CMK (cell line): Measurements from ENCODE around the gene SORCS2.

Source experiments
- DNase-seq: peaks from one replicate; pipeline ENCODE4 v3.0.0-alpha.2; 2010; ENCODE audit warnings: low read depth

Gene SORCS2

DNA sequence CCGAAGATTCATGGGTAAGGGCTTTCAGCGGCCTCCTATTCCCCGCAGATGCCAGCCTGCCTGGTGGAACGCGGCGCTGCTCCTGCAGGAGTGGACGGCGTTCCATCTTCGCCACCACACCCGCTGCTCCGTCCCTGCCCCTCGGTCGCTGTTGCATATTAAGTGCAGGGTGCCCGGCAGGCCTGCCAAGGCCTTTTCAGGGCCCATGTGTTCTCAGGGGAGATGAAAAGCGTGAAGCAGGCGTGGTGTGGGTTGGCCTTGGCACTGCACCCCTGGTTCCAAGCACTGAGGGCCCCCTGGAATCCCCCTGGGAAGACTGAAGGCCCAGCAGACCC lies 52.0 kb downstream of the SORCS2 start:
- no peak for DNase-seq

DNA sequence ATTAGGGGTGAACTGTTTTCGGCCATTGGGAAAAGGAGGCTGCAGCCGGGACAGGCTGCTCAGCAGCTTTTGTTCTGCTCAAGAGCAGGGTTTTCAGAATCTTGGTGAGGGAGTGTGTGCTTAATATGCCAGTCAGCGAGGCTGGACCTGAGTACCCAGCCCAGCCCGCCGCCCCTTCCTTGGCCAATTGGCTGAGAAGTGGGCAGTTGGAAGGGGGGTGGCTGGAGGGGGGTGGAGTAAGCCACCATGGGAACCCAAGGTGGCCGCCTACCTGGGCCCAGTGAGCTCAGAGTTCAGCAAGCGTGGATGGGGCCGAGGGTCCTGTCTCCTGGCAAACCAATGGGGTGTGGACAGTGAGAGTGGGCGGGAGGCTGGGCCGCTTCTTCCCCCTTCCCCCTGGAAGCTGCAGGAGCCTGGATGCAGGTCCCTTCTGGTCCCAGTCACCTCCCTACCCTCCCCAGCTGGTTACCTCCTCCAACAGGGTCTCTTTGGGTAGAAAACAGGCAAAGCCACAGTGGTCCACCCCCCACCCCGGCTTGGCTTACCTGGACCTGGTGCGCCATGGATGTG lies 52.5 kb downstream of the SORCS2 start:
- no peak for DNase-seq

DNA sequence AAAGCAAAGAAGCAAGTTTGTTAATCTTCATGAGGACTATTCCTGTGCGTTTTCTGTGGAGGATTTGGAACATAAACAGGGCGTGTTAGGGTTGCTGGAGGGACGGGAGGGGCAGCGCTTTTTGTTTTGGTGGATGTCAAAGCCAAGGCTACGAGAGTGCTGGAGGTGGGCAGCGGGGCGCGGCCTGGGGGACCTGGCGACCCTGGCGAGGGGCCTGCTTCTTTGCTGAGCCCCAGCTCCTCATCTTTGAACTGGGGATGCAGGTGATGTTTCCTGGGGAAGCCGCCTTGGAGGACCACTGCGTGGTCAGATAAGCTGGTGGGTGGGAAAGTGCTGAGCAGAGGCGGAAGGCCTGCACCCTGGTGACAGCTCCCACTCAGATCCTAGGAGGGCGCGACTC lies 55.2 kb downstream of the SORCS2 start:
- no peak for DNase-seq

DNA sequence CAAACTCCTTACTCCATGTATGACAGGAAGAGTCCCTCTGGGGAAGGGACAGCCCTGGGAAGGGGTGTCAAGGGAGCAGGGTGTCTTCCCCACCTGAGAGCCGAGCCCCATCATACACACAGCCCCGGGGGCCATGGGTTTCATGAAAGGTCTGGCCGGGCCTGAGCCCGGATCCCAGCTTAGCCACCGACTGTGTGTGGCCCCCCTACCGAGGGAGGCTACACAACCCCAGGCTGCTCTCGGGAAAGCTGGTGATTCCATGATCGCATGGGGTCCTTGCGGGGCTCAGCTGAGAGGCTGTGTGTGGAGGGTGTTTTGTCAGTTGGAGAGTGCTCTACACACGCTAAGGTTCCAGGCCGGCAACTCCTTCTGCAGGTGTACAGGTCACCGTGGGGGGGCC lies 55.6 kb downstream of the SORCS2 start:
- no peak for DNase-seq

DNA sequence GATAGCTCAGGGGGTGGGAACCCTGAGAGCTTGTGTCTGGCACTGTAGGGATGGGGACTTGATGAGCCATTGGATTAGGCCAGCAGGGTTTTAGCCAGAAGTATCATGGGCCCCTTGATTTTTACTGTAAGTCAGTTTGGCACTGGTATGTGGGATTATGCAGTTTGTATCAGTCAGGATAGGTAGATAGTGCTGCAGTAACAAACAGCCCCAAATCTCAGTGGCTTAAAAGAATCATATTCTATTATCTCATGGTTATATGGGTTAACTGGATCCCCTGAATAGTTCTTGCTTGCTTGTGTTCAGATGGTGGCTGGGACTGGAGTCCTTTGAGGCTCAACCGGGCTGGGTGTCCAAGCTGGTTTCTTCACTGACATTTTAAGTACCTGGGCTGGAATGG lies 56.5 kb downstream of the SORCS2 start:
- DNase-seq: no peak

DNA sequence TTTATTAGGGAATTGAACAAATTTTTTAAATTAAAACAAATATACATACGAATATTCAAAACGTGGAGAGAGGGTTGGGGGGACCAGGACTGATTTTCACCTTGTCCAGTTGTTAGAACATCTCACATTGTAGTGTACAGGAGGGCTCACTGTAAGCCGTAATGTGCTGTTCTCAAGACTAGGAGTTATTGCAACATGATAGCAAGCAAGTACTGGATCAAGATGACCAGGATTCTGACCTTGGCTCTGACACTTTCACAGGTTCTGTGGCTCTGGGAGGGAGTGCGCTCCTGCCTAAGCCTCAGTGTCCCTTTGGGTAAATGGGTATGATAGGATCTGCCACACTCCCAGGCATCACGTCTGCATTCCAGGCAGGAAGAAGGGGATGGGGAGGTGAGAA lies 59.0 kb downstream of the SORCS2 start:
- DNase-seq: no peak

DNA sequence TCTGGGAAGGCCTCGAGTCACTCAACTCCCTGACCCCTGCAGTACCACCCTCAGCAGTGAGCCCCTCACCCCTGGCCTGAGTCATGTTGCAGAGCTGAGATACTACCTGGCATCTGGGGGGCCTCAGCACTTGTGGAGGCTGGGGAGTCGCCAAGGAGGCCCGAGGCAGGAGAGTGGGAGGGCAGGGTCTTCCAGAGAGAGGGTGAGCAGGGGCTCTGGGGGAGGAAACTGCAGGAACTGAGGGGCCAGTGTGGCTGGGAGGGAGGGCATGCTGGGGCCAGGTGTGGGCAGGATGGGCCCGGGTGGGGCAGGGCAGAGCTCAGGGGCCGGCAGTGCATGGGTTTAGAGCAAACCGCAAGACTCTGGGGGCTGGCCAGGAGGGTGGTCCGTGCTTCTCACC lies 59.7 kb downstream of the SORCS2 start:
- DNase-seq: no peak

DNA sequence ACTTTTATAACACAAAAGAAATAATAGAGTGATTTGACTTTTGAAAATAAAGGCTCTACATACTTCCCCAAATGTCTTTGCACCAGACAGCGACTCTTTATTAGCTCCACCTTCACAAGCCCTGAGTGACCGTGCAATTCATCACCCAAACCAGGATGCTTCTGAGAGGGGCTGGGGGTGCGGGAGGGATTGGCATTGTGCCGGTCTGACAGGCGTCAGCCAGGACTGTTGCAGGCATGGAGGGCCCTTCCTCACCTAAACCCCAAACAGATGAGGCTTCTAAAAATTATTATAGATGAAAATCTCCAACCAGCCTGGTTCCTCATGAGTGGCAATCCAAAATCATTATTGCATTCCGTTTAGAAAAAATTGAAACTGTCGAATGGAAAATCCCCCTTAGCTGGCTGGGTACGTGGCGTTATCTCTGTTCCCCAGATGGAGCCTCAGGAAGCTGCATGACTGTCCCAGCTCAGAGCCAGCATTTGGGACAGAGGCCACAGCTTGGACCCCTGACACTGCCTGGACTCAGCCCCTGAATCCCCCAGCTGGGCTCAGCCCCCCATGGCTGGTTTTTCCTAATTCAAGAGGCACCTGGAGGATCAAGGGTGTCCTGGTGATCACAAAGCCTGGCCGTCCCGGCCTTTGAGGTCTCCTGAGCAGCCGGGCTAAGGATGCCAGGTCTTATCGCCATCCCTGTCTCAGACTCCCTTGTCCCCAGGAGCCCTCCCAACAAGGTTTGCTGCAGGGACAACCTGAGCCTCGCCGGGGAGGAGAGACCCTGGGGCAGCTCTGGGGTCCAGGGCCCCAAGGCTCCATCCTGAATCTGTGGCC lies 60.4 kb downstream of the SORCS2 start:
- DNase-seq: peak; percentile 26

DNA sequence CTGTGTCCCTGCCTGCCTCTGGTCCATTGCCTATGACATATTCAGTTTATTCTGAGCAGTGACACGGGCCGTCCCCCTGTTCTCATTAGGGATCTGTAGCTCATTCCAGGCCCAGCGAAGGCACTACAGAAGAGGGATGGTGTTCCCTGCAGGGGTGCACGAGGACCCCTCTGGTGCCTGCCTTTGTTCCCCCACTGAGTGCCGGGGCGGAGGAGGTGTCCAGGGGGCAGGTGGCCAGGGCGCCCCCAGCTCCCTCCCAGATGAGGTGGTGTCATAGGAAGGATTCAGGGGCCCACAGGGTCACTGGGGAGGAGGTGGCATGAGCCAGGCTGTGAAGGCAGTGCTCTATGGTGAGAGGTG lies 61.0 kb downstream of the SORCS2 start:
- no peak for DNase-seq

DNA sequence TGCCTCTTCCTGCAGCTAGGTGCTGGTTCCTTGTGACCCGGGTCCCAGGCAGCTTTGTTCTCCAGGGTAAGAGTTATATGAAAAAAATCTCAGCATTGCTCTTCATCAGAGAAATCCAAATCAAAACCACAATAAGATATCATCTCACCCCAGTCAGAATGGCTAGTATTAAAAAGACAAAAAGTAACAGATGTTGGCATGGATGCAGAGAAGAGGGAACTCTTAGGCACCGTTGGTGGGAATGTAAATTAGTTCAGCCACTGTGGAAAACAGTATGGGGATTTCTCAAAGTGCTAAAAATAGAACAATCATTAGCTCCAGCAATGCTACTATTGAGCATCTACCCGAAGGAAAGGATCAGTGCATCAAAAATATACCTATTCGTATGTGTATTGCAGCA lies 61.5 kb downstream of the SORCS2 start:
- DNase-seq: no peak

DNA sequence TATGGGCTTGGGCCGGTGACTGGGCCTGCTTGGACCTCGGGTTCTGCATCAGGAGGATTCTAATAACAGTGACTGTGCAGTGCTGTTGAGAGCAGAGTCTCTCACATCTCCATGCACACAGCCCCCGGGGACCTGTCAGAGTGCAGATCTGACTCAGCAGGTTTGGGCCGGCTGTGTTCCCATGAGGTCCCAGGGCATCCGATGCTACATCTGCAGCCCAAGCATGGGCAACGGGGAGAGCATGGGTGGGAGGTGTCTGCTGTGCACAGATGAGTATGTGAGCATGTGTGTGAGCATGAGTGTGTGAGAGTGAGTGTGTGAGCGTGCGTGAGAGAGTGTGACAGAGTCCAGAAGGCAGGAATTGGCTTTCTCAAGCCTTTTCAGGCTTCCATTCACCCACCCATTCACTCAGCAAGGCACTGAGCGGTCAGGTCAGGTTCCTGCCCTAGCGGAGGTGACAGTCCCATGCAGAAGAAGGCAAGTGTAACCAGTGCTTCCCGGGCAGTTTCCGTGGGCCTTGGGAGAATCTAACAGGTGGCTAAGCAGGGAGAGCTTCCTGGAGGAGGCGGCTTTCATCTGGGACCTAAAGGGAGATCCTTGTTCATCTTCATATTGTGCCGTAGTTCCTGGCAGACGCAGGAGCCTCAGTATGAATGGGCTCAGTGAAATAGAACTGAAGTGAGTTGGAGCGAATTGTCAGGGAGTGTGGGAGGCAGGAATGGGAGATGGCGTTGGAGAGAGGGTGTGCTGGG lies 62.6 kb downstream of the SORCS2 start:
- DNase-seq: no peak

DNA sequence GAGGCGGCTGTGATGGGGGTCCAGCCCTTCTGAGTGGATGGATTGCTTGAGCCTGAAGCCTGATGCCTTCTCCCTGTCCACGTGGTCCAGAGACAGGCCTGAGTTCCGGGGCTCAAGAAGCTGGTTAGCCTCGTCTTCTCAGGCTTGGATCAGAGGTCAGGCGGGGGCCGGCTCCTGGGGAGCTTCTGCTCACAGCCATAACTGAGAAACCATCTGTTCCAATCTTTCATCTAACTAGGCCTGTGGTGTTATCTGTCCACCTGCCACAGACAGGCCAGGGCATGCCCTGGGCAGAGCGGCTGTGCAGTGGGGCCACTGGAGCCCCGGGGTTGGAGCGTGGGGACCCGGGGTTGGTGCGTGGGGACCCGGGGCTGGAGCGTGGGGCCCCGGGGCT lies 63.1 kb downstream of the SORCS2 start:
- DNase-seq: no peak

DNA sequence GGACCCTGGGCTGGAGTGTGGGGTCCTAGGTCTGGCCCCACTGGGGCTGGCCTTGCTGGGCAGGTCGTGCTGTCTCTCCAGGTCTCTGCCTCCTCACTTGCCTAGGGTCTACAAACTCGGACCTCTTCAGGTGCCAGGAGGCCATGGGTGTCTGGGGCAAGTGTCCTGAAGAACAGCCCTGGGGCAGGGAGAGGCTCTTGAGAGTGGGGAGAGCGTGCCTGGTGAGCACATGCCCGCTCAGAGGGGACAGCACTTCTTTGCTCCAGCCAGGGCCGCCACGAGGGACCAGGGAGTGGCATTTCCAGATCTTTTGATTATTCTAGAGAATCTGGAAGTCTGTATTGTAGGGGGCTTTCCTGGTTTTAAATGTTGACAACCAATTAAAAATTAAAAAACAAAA lies 63.7 kb downstream of the SORCS2 start:
- no peak for DNase-seq

DNA sequence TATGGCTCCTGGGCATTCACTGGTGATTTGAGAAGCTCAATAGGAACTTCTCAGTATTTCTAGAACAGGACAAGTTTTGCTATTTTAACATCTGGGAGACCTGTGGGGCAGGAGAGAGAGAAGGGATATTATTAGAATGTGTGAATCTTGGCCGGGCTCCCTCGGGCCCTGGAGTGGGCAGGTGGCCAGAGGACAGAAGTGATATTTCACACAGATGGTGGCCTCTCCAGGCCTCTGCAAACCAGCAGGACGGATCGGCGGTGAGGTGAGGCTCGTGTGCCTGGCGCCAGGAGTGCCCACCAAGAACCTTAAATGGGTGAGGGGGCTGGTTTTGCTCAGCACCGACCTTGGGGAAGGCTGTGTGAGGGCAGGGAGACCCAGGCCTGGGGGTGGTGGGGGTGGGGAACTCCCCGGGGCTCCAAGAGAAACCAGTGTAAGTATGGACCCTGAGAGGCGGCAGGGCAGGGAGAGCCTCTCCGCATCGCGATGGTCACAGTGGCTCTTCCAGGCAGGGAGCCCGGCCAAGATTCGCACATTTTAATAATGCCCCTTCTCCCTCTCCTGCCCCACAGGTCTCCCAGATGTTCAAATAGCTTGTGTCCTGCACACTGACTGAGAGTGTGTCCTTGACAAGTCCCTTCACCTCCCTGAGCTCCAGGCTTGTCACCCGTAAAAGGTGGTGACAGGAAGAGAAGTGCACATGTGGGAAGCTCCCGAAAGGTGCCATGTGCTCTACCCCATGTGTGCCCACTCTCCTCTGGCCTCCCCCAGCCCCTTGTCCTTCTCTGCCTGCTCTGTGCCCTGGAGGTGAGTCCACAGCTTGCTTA lies 64.9 kb downstream of the SORCS2 start:
- DNase-seq: no peak

DNA sequence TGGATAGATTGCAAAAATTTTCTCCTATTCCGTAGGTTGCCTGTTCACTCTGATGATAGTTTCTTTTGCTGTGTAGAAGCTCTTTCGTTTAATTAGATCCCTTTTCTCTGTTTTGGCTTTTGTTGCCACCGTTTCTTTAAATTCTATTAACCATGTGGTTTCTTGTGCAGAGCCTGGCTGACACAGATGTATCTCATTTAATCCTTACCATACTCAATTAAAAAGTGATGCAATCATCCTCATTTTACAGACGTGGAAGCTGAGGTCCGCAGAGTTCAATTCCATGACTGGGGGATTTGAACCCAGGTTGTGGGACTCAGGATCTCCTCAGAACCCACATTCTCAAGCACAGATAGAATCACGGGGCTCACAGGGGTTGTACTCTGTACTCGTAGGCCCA lies 66.7 kb downstream of the SORCS2 start:
- no peak for DNase-seq

DNA sequence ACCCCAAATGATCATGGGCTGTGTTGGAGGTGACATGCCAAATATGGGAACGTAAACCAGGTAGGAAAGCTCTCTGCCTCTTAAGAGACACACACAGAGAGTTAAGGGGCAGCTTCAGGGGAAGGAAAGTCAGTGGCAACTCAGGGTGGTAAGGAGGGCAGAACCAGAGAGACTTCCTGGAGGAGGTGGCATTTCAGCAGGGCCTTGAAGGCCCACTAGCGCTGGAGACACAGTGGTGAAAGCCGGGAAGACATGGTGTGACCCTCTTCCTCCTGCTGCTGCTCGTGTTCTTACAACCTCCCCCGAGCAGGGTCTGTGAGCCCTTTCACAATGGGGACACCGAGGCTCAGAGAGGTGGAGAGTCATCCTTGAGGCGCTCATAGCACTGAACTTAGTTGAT lies 68.2 kb downstream of the SORCS2 start:
- no peak for DNase-seq

DNA sequence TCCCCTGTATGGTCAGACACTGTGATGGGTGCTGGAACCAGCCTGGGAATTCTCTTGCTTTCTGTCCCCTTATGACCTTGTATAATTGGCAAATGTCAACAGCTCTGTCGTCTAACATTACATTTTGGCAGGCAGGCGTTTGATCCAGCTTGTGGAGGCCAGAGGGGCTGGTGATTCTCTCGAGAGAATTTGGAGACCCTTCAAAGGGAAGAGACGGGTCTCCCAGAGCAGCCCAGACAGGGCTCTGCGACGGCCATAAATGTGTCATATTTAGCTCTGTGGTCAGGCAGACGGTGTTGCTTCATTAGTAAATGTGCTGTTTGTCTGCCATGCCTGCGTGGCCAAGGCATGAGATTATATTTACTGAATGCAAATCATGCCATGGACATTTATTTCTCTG lies 68.7 kb downstream of the SORCS2 start:
- DNase-seq: no peak

DNA sequence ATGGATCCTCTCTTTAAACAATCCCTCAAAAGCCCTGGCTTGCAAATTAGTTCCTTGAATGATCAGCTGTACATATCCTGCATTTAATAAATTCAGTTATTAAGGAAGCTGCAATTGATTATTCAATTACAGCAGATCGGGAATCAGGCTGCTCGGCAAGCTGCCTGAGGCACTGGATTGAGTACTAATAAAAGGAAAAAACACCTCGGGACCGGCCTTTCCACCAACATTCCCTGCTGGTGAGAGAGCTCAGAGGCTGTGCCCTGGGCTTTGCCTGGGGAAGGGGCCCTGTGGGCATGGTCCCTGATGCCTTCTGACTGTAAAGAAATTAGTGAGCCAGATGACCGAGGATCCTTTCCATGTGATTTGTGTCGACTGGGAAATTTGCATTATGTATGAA lies 69.2 kb downstream of the SORCS2 start:
- no peak for DNase-seq

DNA sequence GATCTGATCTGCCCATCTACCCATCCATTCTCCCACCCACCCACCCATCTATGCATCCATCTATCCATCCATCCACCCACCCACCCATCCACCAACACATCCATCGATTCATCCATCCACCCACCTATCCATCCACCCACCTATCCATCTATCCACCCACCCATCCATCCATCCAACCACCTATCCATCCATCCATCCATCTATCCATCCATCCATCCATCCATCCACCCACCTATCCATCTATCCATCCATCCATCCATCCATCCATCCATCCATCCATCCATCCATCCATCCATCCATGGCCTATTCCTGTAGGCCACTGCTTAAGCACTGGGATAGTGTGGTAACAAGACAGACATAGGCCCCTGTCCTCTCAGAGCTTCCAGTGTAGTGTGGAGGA lies 69.8 kb downstream of the SORCS2 start:
- no peak for DNase-seq

DNA sequence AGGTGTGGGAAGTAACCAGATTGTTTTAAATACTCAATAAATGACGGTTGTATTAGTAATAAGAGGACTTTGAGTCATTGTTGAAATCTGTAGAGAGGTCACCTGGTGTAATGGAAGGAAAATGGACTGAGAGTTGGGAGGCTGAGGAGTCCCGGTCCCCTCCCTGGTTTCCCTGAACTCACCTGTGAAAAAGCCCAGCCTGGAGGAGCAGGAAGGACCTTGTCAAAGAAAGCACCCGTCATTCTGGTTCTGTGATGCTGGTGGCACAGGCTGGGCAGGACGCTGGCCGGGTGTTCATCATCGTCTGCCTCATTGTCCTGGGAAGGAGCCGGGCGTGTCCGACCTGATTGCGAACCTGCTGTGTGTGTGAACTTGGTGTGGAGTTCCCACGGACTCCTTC lies 70.8 kb downstream of the SORCS2 start:
- no peak for DNase-seq

DNA sequence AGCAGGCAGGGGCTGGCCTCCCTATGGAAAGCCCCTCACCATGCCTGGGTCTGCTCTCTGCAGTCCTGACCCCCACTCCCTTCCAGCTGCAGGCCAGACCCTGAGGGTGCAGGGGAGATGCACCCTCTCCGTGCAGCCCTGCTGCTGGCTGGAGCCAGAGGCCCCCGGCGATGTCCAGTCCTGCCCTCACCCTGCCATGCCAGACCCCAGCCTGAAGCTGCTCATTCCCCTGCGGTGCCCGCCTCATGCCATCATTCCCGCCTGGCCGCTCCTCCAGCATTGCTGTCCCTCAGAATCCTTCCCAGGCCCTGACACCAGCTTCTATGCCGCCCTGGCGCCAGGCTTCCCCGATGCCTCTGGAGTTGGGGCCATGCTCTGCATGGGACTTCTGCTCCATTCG lies 72.4 kb downstream of the SORCS2 start:
- no peak for DNase-seq

DNA sequence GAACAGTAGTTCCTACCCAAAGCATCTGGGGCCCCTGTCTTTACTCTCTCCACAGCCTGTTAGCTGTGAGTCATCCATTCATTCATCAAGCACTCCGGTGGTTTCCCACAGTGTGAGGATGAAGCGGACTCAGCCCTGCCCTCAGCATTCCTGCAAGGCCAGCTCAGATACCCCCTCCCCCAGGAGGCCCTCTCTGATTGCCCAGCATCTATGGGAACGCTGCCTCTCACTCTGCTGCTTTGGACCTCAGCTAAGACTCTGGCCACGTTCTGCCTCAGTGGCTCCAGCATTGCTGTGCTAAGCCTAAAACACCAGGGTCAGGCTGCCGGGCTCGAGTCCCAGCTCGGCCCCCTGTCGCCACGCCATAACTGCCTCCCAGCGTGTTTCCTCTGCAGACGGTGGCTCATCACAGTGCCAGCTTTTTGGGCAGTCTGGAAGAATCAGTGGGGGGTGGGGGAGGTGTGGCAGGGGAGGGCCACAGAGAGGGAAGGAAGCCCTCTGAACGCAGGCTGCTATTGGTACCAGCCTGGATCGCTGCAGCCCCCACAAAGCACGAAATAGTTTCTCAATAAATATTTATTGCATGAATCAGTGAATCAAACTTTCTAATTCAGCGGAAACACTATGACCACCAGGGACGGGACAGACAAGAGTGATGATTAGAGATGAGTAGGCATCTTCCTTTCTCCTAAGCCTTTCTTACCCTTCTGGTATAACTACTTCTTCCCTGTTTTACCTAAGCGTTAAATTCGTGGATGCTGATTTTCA lies 74.4 kb downstream of the SORCS2 start:
- DNase-seq: no peak
